SK-N-SH (cell line): ENCODE results near the gene EEFSEC.

Experiments used
- EZH2phosphoT487 ChIP-seq: fragments of 200-600 bp; sonication (generic); IDR thresholded peaks from 2 replicates; pipeline ENCODE4 v1.6.1; 2017; ENCODE audit warnings: low read depth, mixed run types, mild to moderate bottlenecking, antibody characterized with exemption, moderate library complexity, borderline replicate concordance
- FOXJ3 ChIP-seq: sonication (generic); formaldehyde crosslinking; IDR thresholded peaks from 2 replicates; pipeline ENCODE4 v1.5.1; 2020; ENCODE audit warnings: mild to moderate bottlenecking, missing genetic modification reagents
- GABPA ChIP-seq: IDR thresholded peaks from 2 replicates; pipeline ENCODE4 v1.4.0; 2012; ENCODE audit warnings: low read depth, mild to moderate bottlenecking
- JUND ChIP-seq: IDR thresholded peaks from 2 replicates; pipeline ENCODE4 v1.4.0; 2012
- MAX ChIP-seq: IDR thresholded peaks from 2 replicates; pipeline ENCODE4 v1.4.0; 2012; ENCODE audit warnings: low read depth
- MEF2A ChIP-seq: IDR thresholded peaks from 2 replicates; pipeline ENCODE4 v1.4.0; 2012; ENCODE audit warnings: low read depth, borderline replicate concordance
- NRF1 ChIP-seq: IDR thresholded peaks from 2 replicates; pipeline ENCODE4 v1.6.1; 2012; ENCODE audit warnings: low read depth, mild to moderate bottlenecking, low read length
- POLR2AphosphoS5 ChIP-seq: IDR thresholded peaks from 2 replicates; pipeline ENCODE4 v1.6.1; 2012; ENCODE audit warnings: low read depth, low read length
- RCOR1 ChIP-seq: fragments of 150-350 bp; IDR thresholded peaks from 2 replicates; pipeline ENCODE4 v1.6.1; 2017; ENCODE audit warnings: antibody characterized with exemption, low read length
- TF ChIP-seq, protein P1 (sequence below): fragments of 200-600 bp; sonication (generic); IDR thresholded peaks from 2 replicates; pipeline ENCODE4 v1.6.1; 2017; ENCODE audit warnings: antibody characterized with exemption, mild to moderate bottlenecking, moderate library complexity
- TF ChIP-seq, protein P2 (sequence below): IDR thresholded peaks from 2 replicates; pipeline ENCODE4 v1.6.1; 2012; ENCODE audit warnings: mild to moderate bottlenecking, low read depth, low read length, moderate library complexity

DNA sequence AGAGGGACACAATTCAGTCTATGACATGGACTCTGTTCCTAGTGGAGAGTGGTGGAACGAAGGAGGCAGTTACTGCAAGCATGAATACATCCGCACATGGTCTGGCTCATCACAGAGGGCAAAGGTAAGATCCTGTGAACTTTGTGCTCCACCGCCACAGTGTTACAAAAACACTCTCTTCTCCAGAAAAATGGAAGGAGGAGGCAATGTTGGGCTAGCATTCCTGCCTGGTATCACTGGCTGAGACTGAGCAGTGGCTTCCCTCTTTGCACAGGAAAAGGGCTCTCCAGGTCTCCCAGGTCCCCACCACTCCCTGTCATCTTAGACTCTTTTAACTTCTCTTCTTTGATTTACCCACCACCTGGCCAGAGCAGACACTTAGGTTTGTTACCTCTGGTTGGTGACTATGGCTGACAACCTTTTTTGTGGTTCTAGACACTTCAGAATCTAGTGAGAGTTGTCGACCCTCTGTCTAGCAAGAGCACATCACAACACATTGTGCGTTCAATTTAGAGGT is 1.5 kb upstream of the EEFSEC start:
- no peak for TF ChIP-seq MAX
- TF ChIP-seq, protein P1, sequence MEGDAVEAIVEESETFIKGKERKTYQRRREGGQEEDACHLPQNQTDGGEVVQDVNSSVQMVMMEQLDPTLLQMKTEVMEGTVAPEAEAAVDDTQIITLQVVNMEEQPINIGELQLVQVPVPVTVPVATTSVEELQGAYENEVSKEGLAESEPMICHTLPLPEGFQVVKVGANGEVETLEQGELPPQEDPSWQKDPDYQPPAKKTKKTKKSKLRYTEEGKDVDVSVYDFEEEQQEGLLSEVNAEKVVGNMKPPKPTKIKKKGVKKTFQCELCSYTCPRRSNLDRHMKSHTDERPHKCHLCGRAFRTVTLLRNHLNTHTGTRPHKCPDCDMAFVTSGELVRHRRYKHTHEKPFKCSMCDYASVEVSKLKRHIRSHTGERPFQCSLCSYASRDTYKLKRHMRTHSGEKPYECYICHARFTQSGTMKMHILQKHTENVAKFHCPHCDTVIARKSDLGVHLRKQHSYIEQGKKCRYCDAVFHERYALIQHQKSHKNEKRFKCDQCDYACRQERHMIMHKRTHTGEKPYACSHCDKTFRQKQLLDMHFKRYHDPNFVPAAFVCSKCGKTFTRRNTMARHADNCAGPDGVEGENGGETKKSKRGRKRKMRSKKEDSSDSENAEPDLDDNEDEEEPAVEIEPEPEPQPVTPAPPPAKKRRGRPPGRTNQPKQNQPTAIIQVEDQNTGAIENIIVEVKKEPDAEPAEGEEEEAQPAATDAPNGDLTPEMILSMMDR: no peak
- no peak for TF ChIP-seq NRF1
- TF ChIP-seq MEF2A: no peak
- no peak for TF ChIP-seq JUND
- TF ChIP-seq GABPA: no peak
- TF ChIP-seq, protein P2, sequence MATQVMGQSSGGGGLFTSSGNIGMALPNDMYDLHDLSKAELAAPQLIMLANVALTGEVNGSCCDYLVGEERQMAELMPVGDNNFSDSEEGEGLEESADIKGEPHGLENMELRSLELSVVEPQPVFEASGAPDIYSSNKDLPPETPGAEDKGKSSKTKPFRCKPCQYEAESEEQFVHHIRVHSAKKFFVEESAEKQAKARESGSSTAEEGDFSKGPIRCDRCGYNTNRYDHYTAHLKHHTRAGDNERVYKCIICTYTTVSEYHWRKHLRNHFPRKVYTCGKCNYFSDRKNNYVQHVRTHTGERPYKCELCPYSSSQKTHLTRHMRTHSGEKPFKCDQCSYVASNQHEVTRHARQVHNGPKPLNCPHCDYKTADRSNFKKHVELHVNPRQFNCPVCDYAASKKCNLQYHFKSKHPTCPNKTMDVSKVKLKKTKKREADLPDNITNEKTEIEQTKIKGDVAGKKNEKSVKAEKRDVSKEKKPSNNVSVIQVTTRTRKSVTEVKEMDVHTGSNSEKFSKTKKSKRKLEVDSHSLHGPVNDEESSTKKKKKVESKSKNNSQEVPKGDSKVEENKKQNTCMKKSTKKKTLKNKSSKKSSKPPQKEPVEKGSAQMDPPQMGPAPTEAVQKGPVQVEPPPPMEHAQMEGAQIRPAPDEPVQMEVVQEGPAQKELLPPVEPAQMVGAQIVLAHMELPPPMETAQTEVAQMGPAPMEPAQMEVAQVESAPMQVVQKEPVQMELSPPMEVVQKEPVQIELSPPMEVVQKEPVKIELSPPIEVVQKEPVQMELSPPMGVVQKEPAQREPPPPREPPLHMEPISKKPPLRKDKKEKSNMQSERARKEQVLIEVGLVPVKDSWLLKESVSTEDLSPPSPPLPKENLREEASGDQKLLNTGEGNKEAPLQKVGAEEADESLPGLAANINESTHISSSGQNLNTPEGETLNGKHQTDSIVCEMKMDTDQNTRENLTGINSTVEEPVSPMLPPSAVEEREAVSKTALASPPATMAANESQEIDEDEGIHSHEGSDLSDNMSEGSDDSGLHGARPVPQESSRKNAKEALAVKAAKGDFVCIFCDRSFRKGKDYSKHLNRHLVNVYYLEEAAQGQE: no peak
- TF ChIP-seq EZH2phosphoT487: no peak
- TF ChIP-seq POLR2AphosphoS5: no peak
- TF ChIP-seq RCOR1: no peak
- no peak for TF ChIP-seq FOXJ3 (CRISPR knock-in tag)
